HL-60 (cell line): ENCODE measurements around the gene DLX4.
A peak's percentile ranks its signal among the peaks of the same experiment; 100 is the strongest.

Experiments used
- GABPA ChIP-seq: IDR thresholded peaks from 2 replicates; pipeline ENCODE4 v1.6.1; 2012; ENCODE audit warnings: low read depth
- POLR2AphosphoS5 ChIP-seq: IDR thresholded peaks from 2 replicates; pipeline ENCODE4 v1.6.1; 2012; ENCODE audit warnings: low read depth
- SPI1 ChIP-seq: IDR thresholded peaks from 2 replicates; pipeline ENCODE4 v1.6.1; 2012; ENCODE audit warnings: low read depth, mild to moderate bottlenecking, borderline replicate concordance
- TF ChIP-seq, protein P1 (sequence below): IDR thresholded peaks from one replicate; pipeline ENCODE4 v1.5.1; 2011; ENCODE audit warnings: low read length, control low read depth, inconsistent platforms; ENCODE audit not compliant: insufficient read depth
- TF ChIP-seq, protein P2 (sequence below): IDR thresholded peaks from 2 replicates; pipeline ENCODE4 v1.6.1; 2012; ENCODE audit warnings: low read depth; ENCODE audit not compliant: insufficient replicate concordance

DNA sequence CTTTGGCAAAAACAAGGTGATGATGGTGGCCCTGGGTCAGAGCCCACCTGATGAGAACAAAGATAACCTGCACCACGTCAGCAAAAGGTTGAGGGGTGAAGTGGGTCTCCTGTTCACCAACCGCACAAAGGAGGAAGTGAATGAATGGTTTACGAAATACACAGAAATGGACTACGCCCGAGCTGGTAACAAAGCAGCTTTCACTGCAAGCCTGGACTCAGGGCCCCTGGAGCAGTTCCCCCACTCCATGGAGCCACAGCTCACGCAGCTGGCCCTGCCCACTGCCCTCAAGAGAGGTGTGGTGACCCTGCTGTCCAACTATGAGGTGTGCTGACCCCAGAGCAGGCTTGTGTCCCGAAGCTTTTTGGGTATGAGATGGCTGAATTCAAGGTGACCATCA, 29.7 kb upstream of the DLX4 start:
- TF ChIP-seq, protein P1, sequence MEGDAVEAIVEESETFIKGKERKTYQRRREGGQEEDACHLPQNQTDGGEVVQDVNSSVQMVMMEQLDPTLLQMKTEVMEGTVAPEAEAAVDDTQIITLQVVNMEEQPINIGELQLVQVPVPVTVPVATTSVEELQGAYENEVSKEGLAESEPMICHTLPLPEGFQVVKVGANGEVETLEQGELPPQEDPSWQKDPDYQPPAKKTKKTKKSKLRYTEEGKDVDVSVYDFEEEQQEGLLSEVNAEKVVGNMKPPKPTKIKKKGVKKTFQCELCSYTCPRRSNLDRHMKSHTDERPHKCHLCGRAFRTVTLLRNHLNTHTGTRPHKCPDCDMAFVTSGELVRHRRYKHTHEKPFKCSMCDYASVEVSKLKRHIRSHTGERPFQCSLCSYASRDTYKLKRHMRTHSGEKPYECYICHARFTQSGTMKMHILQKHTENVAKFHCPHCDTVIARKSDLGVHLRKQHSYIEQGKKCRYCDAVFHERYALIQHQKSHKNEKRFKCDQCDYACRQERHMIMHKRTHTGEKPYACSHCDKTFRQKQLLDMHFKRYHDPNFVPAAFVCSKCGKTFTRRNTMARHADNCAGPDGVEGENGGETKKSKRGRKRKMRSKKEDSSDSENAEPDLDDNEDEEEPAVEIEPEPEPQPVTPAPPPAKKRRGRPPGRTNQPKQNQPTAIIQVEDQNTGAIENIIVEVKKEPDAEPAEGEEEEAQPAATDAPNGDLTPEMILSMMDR = no peak
- TF ChIP-seq, protein P2, sequence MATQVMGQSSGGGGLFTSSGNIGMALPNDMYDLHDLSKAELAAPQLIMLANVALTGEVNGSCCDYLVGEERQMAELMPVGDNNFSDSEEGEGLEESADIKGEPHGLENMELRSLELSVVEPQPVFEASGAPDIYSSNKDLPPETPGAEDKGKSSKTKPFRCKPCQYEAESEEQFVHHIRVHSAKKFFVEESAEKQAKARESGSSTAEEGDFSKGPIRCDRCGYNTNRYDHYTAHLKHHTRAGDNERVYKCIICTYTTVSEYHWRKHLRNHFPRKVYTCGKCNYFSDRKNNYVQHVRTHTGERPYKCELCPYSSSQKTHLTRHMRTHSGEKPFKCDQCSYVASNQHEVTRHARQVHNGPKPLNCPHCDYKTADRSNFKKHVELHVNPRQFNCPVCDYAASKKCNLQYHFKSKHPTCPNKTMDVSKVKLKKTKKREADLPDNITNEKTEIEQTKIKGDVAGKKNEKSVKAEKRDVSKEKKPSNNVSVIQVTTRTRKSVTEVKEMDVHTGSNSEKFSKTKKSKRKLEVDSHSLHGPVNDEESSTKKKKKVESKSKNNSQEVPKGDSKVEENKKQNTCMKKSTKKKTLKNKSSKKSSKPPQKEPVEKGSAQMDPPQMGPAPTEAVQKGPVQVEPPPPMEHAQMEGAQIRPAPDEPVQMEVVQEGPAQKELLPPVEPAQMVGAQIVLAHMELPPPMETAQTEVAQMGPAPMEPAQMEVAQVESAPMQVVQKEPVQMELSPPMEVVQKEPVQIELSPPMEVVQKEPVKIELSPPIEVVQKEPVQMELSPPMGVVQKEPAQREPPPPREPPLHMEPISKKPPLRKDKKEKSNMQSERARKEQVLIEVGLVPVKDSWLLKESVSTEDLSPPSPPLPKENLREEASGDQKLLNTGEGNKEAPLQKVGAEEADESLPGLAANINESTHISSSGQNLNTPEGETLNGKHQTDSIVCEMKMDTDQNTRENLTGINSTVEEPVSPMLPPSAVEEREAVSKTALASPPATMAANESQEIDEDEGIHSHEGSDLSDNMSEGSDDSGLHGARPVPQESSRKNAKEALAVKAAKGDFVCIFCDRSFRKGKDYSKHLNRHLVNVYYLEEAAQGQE = no peak
- TF ChIP-seq POLR2AphosphoS5 = no peak
- peak; percentile 91 for TF ChIP-seq SPI1
- TF ChIP-seq GABPA = no peak
